ENCODE measurements around the gene GNPDA1. TPM values are rescaled to one million over a fixed set of nuclear protein-coding genes. Genes with fewer than 3 reads are reported as not detected.

Gene GNPDA1
- total RNA-seq, 1 donor from 2014 or later = 20.2 TPM

DNA sequence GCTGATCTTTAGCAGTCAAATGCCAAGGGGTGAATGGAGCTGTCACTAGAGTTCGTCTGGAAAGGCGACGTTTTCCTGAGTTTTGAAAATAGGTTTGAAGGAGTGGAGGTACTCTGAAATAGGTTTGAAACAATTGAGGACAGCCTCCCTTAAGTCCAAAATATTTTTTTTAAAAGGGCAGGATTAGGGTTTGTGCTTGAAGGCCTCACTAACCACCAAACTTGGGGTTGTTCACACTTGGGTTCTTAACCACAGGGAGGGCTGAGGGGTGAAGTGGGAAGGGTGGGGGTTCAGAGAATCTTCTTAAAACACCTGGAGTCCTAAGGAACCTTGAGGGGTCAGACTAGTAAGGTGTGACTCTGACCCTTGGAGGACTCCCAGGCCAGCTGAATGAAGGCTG is 51.4 kb downstream of the GNPDA1 start:
- no peak for DNase-seq
- Mint-ChIP-seq H3K27ac (ENCODE audit: unreplicated experiment) (no peak overlapping the region), H3K27me3 (ENCODE audit: unreplicated experiment) (peaks cover 11% of the 10 kb centered on the region), H3K4me3 (ENCODE audit: unreplicated experiment) (no peak overlapping the region), H3K4me1 (ENCODE audit: low read depth, unreplicated experiment) (peaks cover 33% of the 10 kb centered on the region), H3K36me3 (ENCODE audit: unreplicated experiment) (no peaks in the 10 kb centered on the region), H3K9me3 (ENCODE audit: unreplicated experiment) (peaks cover 2% of the 10 kb centered on the region)
- TF ChIP-seq, protein P1, sequence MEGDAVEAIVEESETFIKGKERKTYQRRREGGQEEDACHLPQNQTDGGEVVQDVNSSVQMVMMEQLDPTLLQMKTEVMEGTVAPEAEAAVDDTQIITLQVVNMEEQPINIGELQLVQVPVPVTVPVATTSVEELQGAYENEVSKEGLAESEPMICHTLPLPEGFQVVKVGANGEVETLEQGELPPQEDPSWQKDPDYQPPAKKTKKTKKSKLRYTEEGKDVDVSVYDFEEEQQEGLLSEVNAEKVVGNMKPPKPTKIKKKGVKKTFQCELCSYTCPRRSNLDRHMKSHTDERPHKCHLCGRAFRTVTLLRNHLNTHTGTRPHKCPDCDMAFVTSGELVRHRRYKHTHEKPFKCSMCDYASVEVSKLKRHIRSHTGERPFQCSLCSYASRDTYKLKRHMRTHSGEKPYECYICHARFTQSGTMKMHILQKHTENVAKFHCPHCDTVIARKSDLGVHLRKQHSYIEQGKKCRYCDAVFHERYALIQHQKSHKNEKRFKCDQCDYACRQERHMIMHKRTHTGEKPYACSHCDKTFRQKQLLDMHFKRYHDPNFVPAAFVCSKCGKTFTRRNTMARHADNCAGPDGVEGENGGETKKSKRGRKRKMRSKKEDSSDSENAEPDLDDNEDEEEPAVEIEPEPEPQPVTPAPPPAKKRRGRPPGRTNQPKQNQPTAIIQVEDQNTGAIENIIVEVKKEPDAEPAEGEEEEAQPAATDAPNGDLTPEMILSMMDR (IDR thresholded peaks at IDR 0.05; ENCODE audit: partially characterized antibody, unreplicated experiment) = no peak

DNA sequence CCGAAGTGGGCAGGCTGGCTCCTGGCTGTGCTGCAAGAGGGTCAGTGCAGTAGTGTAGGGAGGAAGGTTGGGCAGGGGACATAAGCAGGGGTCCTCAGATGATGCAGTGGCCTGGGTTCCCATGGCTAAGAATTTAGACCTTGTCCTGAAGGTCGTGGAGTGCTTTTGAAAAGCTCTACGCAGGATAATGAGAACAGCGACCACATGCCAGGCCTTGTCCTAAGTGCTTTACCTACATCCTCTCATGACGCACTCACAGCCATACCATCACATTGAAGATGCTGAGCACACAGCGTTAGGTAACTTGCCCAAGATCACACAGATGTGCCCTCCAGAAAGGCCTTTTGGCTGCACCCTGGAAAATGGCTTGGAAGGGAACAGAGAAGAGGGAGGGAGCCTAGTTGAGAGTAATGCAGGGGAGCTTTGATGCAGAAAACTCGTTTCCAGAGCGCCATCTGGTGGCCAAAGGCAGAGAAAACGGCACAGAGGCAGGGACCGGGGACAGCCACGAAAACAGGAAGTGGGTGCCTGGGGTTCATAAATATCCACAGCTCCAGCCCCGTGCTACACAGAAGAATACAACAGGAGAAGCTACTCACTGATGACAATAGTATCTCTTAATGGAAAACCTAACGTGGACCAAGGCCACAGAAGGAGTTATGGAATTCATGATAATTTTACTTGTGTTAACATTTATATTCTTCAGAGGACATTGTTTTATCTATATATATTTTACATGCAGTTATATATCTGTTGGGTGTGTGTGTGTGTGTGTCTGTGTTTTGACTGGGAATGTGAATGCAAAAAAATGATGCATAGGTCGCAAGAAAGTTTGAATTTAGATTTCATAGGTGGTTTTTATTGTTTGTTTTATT is 52.1 kb downstream of the GNPDA1 start:
- H3K27ac Mint-ChIP-seq (ENCODE audit: unreplicated experiment) = peak overlapping the region; percentile 83
- peak overlapping the region; percentile 28 for H3K4me3 Mint-ChIP-seq (ENCODE audit: unreplicated experiment)
- peaks cover 2% of the 10 kb centered on the region for H3K9me3 Mint-ChIP-seq (ENCODE audit: unreplicated experiment)
- peak; percentile 89 for DNase-seq
- H3K36me3 Mint-ChIP-seq (ENCODE audit: unreplicated experiment) = no peaks in the 10 kb centered on the region
- H3K27me3 Mint-ChIP-seq (ENCODE audit: unreplicated experiment) = peaks cover 10% of the 10 kb centered on the region
- peaks cover 33% of the 10 kb centered on the region for H3K4me1 Mint-ChIP-seq (ENCODE audit: low read depth, unreplicated experiment)
- TF ChIP-seq, protein P1 (IDR thresholded peaks at IDR 0.05; ENCODE audit: partially characterized antibody, unreplicated experiment) = peak; percentile 84

DNA sequence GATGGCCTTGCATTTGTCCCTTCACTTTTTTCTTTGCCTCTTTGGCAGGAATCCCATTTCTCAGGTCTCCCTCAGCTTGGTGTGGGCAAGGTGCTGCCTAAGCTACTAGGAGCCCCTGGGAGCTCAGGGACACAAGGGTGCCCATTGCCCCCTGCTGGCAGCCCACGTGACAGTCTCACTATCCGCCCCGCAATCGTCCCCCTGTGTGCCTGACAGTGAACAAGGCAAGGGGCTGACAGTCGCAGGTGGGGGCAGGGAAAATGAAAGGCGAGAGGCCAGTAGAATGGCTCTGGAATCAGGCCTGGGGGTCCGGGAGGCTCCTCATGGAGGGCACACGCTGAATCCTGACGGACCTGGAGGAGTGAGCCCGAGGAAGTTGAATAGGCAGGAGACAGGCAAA is 52.8 kb downstream of the GNPDA1 start:
- peak overlapping the region; percentile 83 for H3K27ac Mint-ChIP-seq (ENCODE audit: unreplicated experiment)
- H3K36me3 Mint-ChIP-seq (ENCODE audit: unreplicated experiment) = no peaks in the 10 kb centered on the region
- TF ChIP-seq, protein P1 (IDR thresholded peaks at IDR 0.05; ENCODE audit: partially characterized antibody, unreplicated experiment) = no peak
- H3K27me3 Mint-ChIP-seq (ENCODE audit: unreplicated experiment) = peaks cover 10% of the 10 kb centered on the region
- peaks cover 33% of the 10 kb centered on the region for H3K4me1 Mint-ChIP-seq (ENCODE audit: low read depth, unreplicated experiment)
- peaks cover 2% of the 10 kb centered on the region for H3K9me3 Mint-ChIP-seq (ENCODE audit: unreplicated experiment)
- H3K4me3 Mint-ChIP-seq (ENCODE audit: unreplicated experiment) = peak overlapping the region; percentile 20
- peak; percentile 36 for DNase-seq

DNA sequence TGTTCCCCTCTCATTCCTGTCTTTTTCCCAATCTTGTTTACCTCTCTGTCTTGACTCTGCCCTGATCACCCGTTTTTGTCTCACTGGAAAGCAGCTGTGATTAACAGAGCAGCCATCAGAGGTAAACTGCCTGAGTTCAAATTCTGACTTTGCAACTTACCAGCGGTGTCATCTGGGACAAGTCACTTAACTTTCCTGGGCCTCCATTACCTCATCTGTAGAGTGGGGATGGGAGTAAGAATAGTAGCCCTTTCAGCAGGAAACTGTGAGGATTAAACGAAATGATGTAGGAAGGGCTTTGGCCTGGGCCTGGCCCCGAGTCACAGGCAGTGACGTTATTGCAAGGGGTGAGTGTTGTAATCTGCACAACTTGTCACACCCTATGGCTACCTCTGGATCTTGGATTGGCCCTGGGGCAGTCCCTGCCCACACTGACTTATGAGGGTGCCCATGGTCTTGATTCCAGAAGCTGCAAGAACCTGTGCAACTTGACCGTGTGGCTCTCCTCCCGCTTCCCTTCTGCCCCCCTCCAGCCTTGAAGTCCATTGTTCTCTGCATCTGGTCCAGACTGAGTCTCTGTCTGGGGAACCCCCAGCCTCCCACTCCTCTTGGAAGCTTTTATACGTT is 54.2 kb downstream of the GNPDA1 start:
- Mint-ChIP-seq H3K4me1 (ENCODE audit: low read depth, unreplicated experiment) (peaks cover 33% of the 10 kb centered on the region), H3K27ac (ENCODE audit: unreplicated experiment) (peak overlapping the region; percentile 93), H3K9me3 (ENCODE audit: unreplicated experiment) (peaks cover 4% of the 10 kb centered on the region), H3K27me3 (ENCODE audit: unreplicated experiment) (peaks cover 10% of the 10 kb centered on the region), H3K36me3 (ENCODE audit: unreplicated experiment) (no peaks in the 10 kb centered on the region), H3K4me3 (ENCODE audit: unreplicated experiment) (peak overlapping the region; percentile 58)
- no peak for DNase-seq
- TF ChIP-seq, protein P1 (IDR thresholded peaks at IDR 0.05; ENCODE audit: partially characterized antibody, unreplicated experiment) = no peak

DNA sequence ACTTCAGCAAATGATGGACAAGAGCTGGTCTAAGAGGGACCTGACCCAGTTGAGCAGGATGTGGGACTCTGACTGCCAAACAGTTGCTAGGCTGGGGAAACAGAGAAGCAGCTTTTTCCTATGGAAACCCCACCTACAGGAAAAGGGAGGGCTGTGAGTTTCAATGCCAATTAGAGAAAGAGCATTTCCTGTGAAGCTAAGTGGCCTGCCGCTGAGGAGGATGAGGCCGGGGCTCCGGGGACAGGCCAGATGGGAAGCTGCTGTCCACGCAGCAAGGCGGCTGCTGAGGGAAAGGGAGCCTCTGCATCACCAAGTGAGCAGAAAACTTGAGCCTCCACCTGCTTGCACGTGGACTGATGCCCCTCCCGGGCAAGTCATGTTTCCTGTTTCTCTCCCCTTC is 54.7 kb downstream of the GNPDA1 start, which contains the start of gene PCDH12:
PCDH12 (minus strand) TSS at position 90 of the 400 bp plus-strand sequence. CDS start 351 bp downstream, outside the sequence.
- DNase-seq = peak; percentile 82

More for the DNA sequence above, 54.7 kb downstream of the GNPDA1 start, which contains the start of gene PCDH12:
- TF ChIP-seq, protein P1 (IDR thresholded peaks at IDR 0.05; ENCODE audit: partially characterized antibody, unreplicated experiment) = peak; percentile 14
- peaks cover 33% of the 10 kb centered on the region for H3K4me1 Mint-ChIP-seq (ENCODE audit: low read depth, unreplicated experiment)
- peaks cover 10% of the 10 kb centered on the region for H3K27me3 Mint-ChIP-seq (ENCODE audit: unreplicated experiment)
- H3K4me3 Mint-ChIP-seq (ENCODE audit: unreplicated experiment) = peak within 1 kb of the TSS; percentile 58
- H3K27ac Mint-ChIP-seq (ENCODE audit: unreplicated experiment) = peak within 1 kb of the TSS; percentile 93
- H3K9me3 Mint-ChIP-seq (ENCODE audit: unreplicated experiment) = peaks cover 4% of the 10 kb centered on the region
- H3K36me3 Mint-ChIP-seq (ENCODE audit: unreplicated experiment) = no peaks in the 10 kb centered on the region
